K562 (cell line): ENCODE data around the gene RNF40. TPM values are rescaled to one million over a fixed set of nuclear protein-coding genes. Genes with fewer than 3 reads are reported as not detected.
A peak's percentile ranks its signal among the peaks of the same experiment; 100 is the strongest.

Experiments used
- ATAC-seq: fragments of 200-7000 bp; cut with Tn5 transposase; 3 replicates; pipeline ENCODE4 v1.9.1; 2020; ENCODE audit warnings: moderate library complexity
- BruUV-seq: library from RNA; stranded (reverse); fragments of 400-500 nt; replicated peaks from 2 replicates; lab custom pipeline; 2021; lab: Mats Ljungman, UMichigan
- CTCF ChIA-PET: fragments of 300-600 bp; formaldehyde crosslinking; extraction: SDS; loops from one replicate; lab custom pipeline; 2021; ENCODE audit warnings: low intra/inter-chr PET ratio; lab: Yijun Ruan, JAX
- POLR2A ChIA-PET: fragments of 300-600, 350-650 bp; sonication (Branson Sonifier 250); formaldehyde crosslinking; extraction: SDS; loops from one replicate; lab custom pipeline; 2021; ENCODE audit warnings: antibody characterized with exemption, inconsistent platforms; lab: Yijun Ruan, JAX
- DNase-seq, 4 experiments: peaks; one replicate each; pipeline versions ENCODE4 v3.0.0 to v3.0.0-alpha.2; 2011 to 2018; ENCODE audit warnings: low spot score in 3 of 4, mixed read lengths in 3 of 4; ENCODE audit errors: extremely low read depth in 1 of 4
- FAIRE-seq: peaks from 2 replicates; lab custom pipeline; 2011; peaks lifted over from hg19 to GRCh38; lab: Jason Lieb, UNC
- H2AFZ ChIP-seq: 2 replicates; pipeline ENCODE4 v1.6.0; 2011; ENCODE audit warnings: low read depth, low read length, control low read depth, inconsistent platforms
- H3K27ac ChIP-seq: fragments of 200-600 bp; 3 replicates; pipeline ENCODE4 v1.8.0; 2011; ENCODE audit warnings: low read depth, mild to moderate bottlenecking, control low read depth, inconsistent platforms, low read length, moderate library complexity, mixed read lengths; ENCODE audit errors: extremely low read depth
- H3K27me3 ChIP-seq, 2 experiments: fragments of 300-600 bp in 1 of 2; 2 replicates in 1 of 2; 3 replicates in 1 of 2; pipeline versions ENCODE4 v1.6.0 to v1.8.0; 2011; ENCODE audit warnings: inconsistent platforms in 2 of 2, low read length in 2 of 2, mild to moderate bottlenecking in 1 of 2, mixed read lengths in 1 of 2, moderate library complexity in 1 of 2; ENCODE audit not compliant: control insufficient read depth in 2 of 2, insufficient read depth in 2 of 2
- H3K36me3 ChIP-seq: fragments of 300-600 bp; 3 replicates; pipeline ENCODE4 v1.8.0; 2011; ENCODE audit warnings: mild to moderate bottlenecking, low read length, inconsistent platforms; ENCODE audit not compliant: control insufficient read depth, insufficient read depth
- H3K4me1 ChIP-seq, 2 experiments: fragments of 200-600 bp in 1 of 2; replicated peaks in 1 of 2; 2 replicates in 1 of 2; 3 replicates in 1 of 2; pipeline versions ENCODE4 v1.5.1 to v1.8.0; 2011; ENCODE audit warnings: inconsistent platforms in 2 of 2, low read length in 2 of 2, mild to moderate bottlenecking in 1 of 2, mixed read lengths in 1 of 2, moderate library complexity in 1 of 2; ENCODE audit not compliant: control insufficient read depth in 2 of 2, insufficient read depth in 2 of 2
- H3K4me2 ChIP-seq: 2 replicates; pipeline ENCODE4 v1.6.1; 2011; ENCODE audit warnings: low read length, control low read depth, inconsistent platforms, mixed read lengths; ENCODE audit not compliant: insufficient read depth
- H3K4me3 ChIP-seq: fragments of 200-600 bp; sonication (generic), shearing (Covaris generic); 2 replicates; pipeline ENCODE4 v1.5.1; 2016; ENCODE audit warnings: control low read depth, inconsistent platforms
- H3K79me2 ChIP-seq: fragments of 200-600 bp; 3 replicates; pipeline ENCODE4 v1.8.0; 2011; ENCODE audit warnings: low read length, inconsistent platforms; ENCODE audit not compliant: control insufficient read depth, insufficient read depth
- H3K9ac ChIP-seq, 2 experiments: 2 replicates each; pipeline versions ENCODE4 v1.6.0 to v1.6.1; 2011; ENCODE audit warnings: low read depth in 2 of 2, low read length in 2 of 2, control low read depth in 1 of 2, inconsistent platforms in 1 of 2, mild to moderate bottlenecking in 1 of 2, mixed read lengths in 1 of 2; ENCODE audit not compliant: insufficient read depth in 1 of 2
- H3K9me1 ChIP-seq: one replicate; pipeline ENCODE4 v1.6.0; 2011; ENCODE audit warnings: inconsistent platforms, mild to moderate bottlenecking, low read length, moderate library complexity; ENCODE audit not compliant: control insufficient read depth, insufficient read depth
- H3K9me3 ChIP-seq: replicated peaks from 2 replicates; pipeline ENCODE4 v1.5.1; 2011; ENCODE audit warnings: low read depth, low read length, inconsistent platforms; ENCODE audit not compliant: control insufficient read depth, insufficient read depth
- H4K20me1 ChIP-seq: replicated peaks from 2 replicates; pipeline ENCODE4 v1.6.1; 2011; ENCODE audit warnings: low read length, inconsistent platforms, mixed read lengths; ENCODE audit not compliant: control insufficient read depth, insufficient read depth
- ARID3B ChIP-seq: fragments of 250-450 bp; sonication (Bioruptor Pico); IDR thresholded peaks from 2 replicates; pipeline ENCODE4 v1.4.0; 2020; ENCODE audit warnings: borderline replicate concordance
- ARNT ChIP-seq, 2 experiments: fragments of 450-650 bp; IDR thresholded peaks; 2 replicates each; pipeline ENCODE4 v1.6.1; 2016; ENCODE audit warnings: mild to moderate bottlenecking in 1 of 2
- CTBP1 ChIP-seq: fragments of 450-650 bp; IDR thresholded peaks from 2 replicates; pipeline ENCODE4 v1.6.1; 2016; ENCODE audit warnings: borderline replicate concordance
- NFYB ChIP-seq: IDR thresholded peaks from 2 replicates; pipeline ENCODE4 v1.6.1; 2011; ENCODE audit warnings: mild to moderate bottlenecking, moderate library complexity; ENCODE audit not compliant: insufficient read length; ENCODE audit errors: extremely low read depth
- POLR2G ChIP-seq: fragments of 200-400 bp; formaldehyde crosslinking; IDR thresholded peaks from 2 replicates; pipeline ENCODE4 v1.6.1; 2017; ENCODE audit warnings: low read depth, mild to moderate bottlenecking, antibody characterized with exemption, low read length, moderate library complexity
- RBFOX2 ChIP-seq: fragments of 200-400 bp; formaldehyde crosslinking; IDR thresholded peaks from 2 replicates; pipeline ENCODE4 v1.6.1; 2017; ENCODE audit warnings: low read depth, mild to moderate bottlenecking, low read length, moderate library complexity
- SRSF7 ChIP-seq: fragments of 200-400 bp; formaldehyde crosslinking; optimal IDR thresholded peaks from 2 replicates; pipeline ENCODE3; 2017; ENCODE audit warnings: mild to moderate bottlenecking, low read depth, low read length
- TCF3 ChIP-seq: sonication (generic); formaldehyde crosslinking; IDR thresholded peaks from 2 replicates; pipeline ENCODE4 v1.4.0; 2020; ENCODE audit warnings: mild to moderate bottlenecking, missing genetic modification reagents
- TRIM28 ChIP-seq: fragments of 450-650 bp; IDR thresholded peaks from 2 replicates; pipeline ENCODE4 v1.6.1; 2017
- ZBTB33 ChIP-seq: sonication (generic); formaldehyde crosslinking; IDR thresholded peaks from 2 replicates; pipeline ENCODE4 v1.8.1; 2023; ENCODE audit warnings: mild to moderate bottlenecking, missing genetic modification reagents
- ZFP91 ChIP-seq: sonication (generic); formaldehyde crosslinking; IDR thresholded peaks from 2 replicates; pipeline ENCODE4 v1.8.0; 2022; ENCODE audit warnings: mild to moderate bottlenecking, missing genetic modification reagents
- whole genome bisulfite sequencing: fragments of 100-300 bp; shearing (Covaris generic); methylation state at CpG from one replicate; pipeline ENCODE4 v1.1.6; 2016; ENCODE audit warnings: low coverage, mixed read lengths; ENCODE audit not compliant: insufficient coverage; ENCODE audit errors: missing lambda C conversion rate; 5-methylcytosine and 5-hydroxymethylcytosine counted together
- in situ Hi-C: fragments of 300-500 bp; cut with MboI; formaldehyde crosslinking; loops from 4 replicates; pipeline ENCODE4 v1.15.0; 2018; ENCODE audit warnings: inconsistent platforms, mixed read lengths
- intact Hi-C: fragments of 100-400 bp; cut with micrococcal nuclease; formaldehyde crosslinking; loops from 2 replicates; pipeline ENCODE4 v1.14.2; 2022
- polyA plus RNA-seq, 8 experiments: library from polyadenylated mRNA; depleted of rRNA in 4 of 8; stranded (reverse) in 5 of 8; unstranded in 3 of 8; fragments of >200 nt; fragmentation: Nextera tagmentation in 2 of 8; fragmentation: Illumina TruSeq in 1 of 8; extraction: Ambion mirVana in 2 of 8; extraction: Trizol in 1 of 8; gene quantifications; 2 replicates each; pipeline versions ENCODE4 v1.2.1 to v1.2.3, GENCODE V29; 2011 to 2014; ENCODE audit warnings: inconsistent platforms in 1 of 8, missing spikeins in 1 of 8
- total RNA-seq, 7 experiments: library from RNA; depleted of rRNA in 6 of 7; stranded (reverse); fragments of >200 nt in 6 of 7; fragmentation: Illumina TruSeq in 2 of 7; extraction: Trizol in 2 of 7; gene quantifications; 2 replicates each; pipeline versions ENCODE4 v1.2.1 to v1.2.3, GENCODE V29; 2011 to 2021; ENCODE audit warnings: low replicate concordance in 1 of 7
- TF ChIP-seq, protein P1 (sequence below): fragments of 250-450 bp; sonication (Bioruptor Pico); IDR thresholded peaks from 2 replicates; pipeline ENCODE4 v1.8.0; 2022; ENCODE audit warnings: inconsistent platforms, mild to moderate bottlenecking, moderate library complexity, borderline replicate concordance

RNF40 gene
- total and polyA plus RNA-seq, 9 of the 15 experiments (the other 6 are each of a cell fraction or from before 2014, with no cell fraction given), result 6.2 to 129 (median 81.5) TPM

- TF ChIP-seq NFYB, result no peak
These were observed 9.6 kb downstream of the RNF40 start (continued) for GRCh38 chr16:30771726-30772125.

- CTCF ChIA-PET, result no interaction called here
These were observed 11.7 kb downstream of the RNF40 start for GRCh38 chr16:30773826-30774225.

More at GRCh38 chr16:30773826-30774225, 11.7 kb downstream of the RNF40 start:
- H3K9me1 ChIP-seq, result no peaks in the 10 kb centered on the region
- H3K27ac ChIP-seq, result no peak overlapping the region
- in situ Hi-C loops, result no loop called here
- no peaks in the 10 kb centered on the region for H3K27me3 ChIP-seq
- peaks cover 5% of the 10 kb centered on the region; the same call in 1 of the 2 replicates for H4K20me1 ChIP-seq
- no peak for ATAC-seq
- peaks cover 63% of the 10 kb centered on the region; the same call in 2 of the 3 replicates for H3K36me3 ChIP-seq
- H3K4me3 ChIP-seq, result no peak overlapping the region
- H3K9me3 ChIP-seq, result no peaks in the 10 kb centered on the region
- no peak for DNase-seq
- no peak for FAIRE-seq
- intact Hi-C loops, result loop anchor here (10.0 kb wide), 1 partner anchor 59 kb away; no protein-coding TSS in a partner anchor
- no peak overlapping the region for H2AFZ ChIP-seq
- H3K4me1 ChIP-seq, result peaks cover 24 to 43% of the 10 kb centered on the region in 2 experiments
- H3K79me2 ChIP-seq, result peaks cover 28% of the 10 kb centered on the region
- no peak overlapping the region for H3K4me2 ChIP-seq
- BruUV-seq, result no TSS peak
- POLR2A ChIA-PET, result interaction anchor here (0.7 to 2.6 kb wide), 8 partner anchors 9 to 147 kb away, joined by 3 to 19 read pairs (median 4); partner anchors contain the start of genes PHKG2 and ZNF629
- WGBS, result 87% methylated on average over 11 of the region's 14 CpGs
- H3K9ac ChIP-seq, result 0 out of 4 replicates have a peak overlapping the region, but pooled peaks of 1 of the 2 experiments have one; percentile 14
- no peak for TF ChIP-seq ZFP91 (CRISPR knock-in tag)
- TF ChIP-seq SRSF7, result no peak
- no peak for TF ChIP-seq TRIM28
- peak; percentile 51; the same call in 1 of the 2 replicates for TF ChIP-seq RBFOX2
- no peak for TF ChIP-seq TCF3 (CRISPR knock-in tag)
- TF ChIP-seq, protein P1, sequence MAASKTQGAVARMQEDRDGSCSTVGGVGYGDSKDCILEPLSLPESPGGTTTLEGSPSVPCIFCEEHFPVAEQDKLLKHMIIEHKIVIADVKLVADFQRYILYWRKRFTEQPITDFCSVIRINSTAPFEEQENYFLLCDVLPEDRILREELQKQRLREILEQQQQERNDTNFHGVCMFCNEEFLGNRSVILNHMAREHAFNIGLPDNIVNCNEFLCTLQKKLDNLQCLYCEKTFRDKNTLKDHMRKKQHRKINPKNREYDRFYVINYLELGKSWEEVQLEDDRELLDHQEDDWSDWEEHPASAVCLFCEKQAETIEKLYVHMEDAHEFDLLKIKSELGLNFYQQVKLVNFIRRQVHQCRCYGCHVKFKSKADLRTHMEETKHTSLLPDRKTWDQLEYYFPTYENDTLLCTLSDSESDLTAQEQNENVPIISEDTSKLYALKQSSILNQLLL (CRISPR knock-in tag), result no peak
- TF ChIP-seq ARNT (IDR thresholded peaks at IDR 0.05), result no peak
- no peak for TF ChIP-seq CTBP1
- TF ChIP-seq ARID3B (CRISPR knock-in tag), result no peak
- peak; percentile 53; the same call in 1 of the 2 replicates for TF ChIP-seq POLR2G
- peak; percentile 55; the same call in 1 of the 2 replicates for TF ChIP-seq ZBTB33 (CRISPR knock-in tag)
